ENCODE results near the gene MYBPC2.
A peak's percentile ranks its signal among the peaks of the same experiment; 100 is the strongest.

The MYBPC2 gene

DNA sequence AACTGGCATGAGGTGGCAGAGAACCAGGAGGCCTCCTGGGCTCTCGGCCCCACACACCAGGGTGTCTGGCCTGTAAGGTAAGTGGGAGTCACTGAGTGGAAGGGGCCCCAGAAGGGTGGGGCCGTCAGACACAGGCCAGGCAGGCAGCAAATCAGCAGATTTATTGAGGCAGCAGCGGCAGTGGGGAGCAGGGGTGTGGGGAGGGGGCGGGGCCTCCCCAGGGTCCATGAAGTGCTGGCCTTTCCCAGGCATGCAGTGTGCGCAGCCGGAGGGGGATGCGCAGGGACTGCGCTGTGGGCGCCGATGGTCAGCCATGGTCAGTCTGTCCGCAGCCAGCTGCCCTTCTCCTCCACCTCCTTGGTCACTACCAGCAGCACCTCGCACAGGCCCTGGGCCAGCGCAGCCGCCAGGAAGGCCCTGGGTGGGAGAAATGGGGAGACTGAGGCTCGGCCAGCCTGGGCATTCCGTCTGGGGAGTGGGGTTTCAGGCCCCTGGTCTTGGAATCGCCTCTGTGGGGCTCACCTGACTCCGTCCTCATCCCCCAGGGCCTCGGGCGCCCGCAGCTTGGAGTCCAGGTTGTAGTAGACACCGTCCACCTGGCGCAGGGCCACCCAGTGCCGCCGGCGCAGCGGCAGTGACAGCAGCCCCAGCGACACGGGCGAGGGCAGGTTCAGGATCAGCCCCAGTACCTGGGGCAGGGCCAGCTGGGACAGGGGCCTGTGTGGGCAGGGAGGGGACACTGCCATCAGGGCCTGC lies 73.3 kb downstream of the MYBPC2 start:
- no peak for DNase-seq

DNA sequence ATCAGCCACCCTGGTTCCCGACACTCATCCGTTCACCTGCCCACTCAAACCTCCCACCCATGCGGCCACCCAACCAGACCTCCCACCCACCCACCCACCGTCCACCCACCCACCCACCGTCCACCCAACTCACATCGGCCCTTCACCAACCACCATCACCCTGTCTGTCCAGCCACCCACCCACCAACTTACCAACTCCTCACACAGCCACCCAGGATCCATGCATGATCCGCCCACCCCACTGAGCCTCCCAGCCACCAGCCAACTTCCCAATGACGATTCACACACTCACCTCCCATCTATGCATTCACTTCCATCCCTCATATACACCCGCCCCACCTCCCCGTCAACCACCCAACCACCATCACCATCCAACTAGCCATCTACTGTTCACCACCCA lies 74.0 kb downstream of the MYBPC2 start:
- DNase-seq, result no peak

DNA sequence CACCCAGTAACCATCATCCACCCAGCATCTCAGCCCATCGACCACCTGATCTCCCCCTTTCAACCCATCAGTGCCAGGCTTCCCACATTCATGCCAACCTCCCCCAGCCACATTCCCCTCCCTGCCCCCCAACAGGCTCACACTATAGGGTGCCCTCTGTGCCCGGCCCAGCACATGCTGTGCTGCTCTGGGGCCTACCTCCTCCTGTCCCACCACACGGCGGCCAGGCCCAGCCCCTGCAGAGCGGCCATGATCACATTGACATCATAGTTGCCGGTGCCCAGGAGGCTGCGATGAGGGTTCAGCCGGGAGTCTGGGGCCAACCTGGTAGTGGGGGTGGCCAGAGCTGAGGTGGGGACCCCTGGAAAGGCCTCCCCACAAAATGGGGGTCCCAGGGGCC lies 74.7 kb downstream of the MYBPC2 start:
- DNase-seq, result no peak

DNA sequence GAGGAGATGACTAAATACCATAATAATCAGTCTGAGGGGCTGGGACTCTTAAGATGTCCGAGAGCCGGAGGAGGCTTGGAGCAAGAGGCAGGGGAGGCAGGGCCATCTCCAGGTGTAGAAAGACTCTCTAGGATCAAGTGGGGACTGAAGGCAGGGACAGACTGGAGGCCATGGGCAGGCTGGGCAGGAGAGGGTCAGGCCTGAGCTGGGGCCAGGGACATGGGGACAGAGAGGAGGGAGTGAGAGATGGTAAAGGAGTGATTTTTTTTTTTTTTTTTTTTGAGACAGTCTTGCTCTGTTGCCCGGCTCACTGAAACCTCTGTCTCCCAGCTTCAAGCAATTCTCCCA lies 76.1 kb downstream of the MYBPC2 start:
- no peak for DNase-seq

DNA sequence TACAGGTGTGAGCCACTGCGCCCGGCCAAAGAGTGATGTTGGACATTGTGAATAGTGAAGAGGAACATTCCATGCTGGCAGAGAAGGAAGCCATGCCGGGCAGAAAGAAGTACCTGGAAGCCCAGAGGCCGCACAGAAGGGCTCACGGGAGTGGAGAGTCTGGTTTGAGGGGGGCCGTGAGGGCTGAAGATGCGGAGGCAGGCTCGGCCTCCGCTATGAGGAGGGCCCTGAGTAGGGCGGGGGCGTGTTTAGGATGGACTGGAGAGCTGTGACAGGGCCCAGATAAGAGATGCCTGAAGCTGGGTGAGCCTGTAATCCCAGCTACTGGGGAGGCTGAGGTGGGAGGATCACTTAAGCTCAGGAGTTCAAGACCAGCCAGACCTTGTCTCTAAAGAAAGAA lies 76.7 kb downstream of the MYBPC2 start:
- DNase-seq, result no peak

DNA sequence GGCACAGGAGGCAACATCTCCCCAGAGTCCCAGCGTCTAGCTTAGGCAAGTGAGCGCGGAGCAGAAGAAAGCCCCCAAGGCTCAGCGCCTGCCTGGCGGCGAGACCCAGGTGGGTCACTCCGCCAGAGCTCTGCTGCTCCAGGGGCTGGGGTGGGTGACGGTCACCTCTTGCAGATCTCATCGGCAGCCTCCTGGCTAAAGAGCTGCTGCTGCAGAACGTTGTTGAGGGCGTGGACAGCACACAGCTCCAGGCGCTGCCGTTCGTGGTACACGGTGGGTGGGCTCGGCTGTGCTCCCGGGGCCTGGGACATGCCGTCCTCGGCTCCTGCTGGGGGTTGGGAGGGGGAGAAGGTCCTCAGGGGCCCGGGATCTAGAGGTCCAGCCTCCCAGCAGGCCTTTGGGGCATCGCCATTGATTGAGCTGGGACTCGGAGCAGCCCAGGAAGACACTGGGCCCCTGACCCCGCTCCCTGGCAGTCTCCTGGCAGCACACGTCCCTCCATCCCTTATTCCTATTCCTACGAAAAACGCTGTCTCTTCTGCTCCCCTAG lies 77.5 kb downstream of the MYBPC2 start:
- DNase-seq, result no peak

DNA sequence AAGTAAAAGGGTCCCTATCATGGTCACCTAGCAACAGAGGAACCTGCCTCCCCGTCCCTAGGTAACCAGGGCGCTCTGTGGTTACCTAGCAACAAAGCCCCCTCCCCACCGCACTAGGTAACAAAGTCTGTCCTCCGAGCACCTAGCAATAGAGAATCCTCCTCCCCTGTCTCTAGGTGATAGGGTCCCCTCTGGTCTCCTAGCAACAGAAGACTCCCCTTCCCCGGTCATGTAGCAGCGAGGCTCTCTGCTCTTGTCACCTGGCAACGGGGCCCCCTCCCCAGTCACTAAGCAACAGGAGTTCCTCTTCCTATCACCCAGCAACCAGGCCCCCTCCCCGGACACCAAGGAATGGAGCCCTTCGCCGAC lies 78.0 kb downstream of the MYBPC2 start:
- DNase-seq, result peak in 1 of 2 experiments; percentile 77

DNA sequence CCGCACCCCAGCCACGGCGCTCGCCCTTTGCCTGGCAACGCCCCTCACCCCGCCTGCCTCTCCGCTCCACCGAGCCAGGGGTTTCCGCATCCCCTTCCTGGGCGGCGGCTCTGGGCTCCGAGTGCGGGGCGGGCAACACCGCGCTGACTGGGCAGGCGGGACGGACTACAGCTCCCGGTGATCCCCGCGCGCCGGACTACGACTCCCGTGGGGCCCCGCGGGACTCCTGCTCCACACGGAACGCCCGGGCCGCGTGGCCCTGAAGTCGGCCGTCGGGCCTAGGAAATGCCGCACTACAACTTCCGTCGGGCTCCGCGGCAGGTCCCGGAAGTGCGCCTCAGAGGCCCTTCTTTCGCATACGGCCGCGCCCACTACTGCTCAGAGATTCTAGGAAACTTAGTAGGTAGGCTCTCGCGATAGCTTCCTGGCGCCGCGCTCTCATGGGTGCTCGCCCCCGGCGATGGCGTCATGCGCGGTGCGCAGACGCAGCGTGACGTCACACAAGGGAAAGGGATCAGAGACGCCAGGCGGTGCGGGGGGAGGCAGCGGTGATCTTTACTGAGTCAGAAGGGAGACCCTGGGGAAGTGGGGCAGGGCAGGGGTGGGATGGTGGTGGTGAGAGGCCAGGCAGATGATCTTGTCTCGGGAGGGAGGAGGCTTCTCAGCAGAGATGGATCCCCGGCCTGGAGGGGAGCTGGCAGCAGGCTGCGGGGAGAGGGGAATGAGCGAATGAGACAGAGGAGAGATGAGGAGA lies 78.6 kb downstream of the MYBPC2 start, which contains the start of gene JOSD2:
Gene JOSD2, minus strand, starts transcription at position 123 of the 754 bp plus-strand sequence. CDS start 760 bp downstream, outside the sequence.
- peak; percentile 97 to 98 for DNase-seq

DNA sequence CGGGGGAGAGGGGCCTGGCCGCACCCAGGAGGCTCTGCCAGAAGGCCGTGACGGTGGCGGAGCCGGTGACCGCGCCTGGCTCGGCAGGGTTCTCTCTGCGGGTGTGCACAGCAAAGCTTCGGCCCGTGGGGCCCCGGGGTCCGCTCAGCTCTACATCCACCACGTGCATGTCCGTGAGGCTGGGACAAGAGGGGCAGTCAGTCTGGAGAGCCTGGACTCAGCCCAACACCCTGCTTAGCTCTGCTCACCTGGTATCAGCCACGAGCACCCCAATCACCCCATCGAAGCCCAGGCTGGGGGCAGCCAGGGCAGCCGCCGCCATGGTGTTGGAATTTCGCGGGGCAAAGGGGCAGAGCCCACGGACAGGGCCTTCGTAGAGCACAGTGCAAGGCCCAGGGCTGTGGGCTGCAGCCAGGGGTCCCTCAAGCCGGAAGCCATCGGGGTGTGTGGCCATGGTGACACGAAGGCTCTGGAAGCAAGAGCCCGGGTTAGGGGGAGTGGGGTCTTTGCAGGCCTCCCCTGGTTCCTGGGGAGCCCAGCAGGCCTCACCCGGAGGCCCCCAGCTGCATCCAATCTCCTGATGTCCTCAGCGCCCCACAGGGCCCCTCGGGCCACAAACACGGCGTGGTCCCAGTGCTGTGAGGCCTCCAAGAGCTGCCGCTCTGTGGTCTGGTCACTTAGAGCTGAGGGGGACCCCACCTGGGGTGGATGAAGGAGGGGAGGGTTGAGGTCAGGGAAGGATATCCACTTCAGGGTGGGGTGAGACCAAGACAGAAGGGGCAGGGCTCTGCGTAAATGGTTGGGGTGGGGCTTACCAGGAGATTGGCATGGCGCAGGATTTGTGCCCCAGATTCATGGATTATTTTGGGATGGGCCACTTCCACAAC lies 79.7 kb downstream of the MYBPC2 start:
- no peak for DNase-seq

DNA sequence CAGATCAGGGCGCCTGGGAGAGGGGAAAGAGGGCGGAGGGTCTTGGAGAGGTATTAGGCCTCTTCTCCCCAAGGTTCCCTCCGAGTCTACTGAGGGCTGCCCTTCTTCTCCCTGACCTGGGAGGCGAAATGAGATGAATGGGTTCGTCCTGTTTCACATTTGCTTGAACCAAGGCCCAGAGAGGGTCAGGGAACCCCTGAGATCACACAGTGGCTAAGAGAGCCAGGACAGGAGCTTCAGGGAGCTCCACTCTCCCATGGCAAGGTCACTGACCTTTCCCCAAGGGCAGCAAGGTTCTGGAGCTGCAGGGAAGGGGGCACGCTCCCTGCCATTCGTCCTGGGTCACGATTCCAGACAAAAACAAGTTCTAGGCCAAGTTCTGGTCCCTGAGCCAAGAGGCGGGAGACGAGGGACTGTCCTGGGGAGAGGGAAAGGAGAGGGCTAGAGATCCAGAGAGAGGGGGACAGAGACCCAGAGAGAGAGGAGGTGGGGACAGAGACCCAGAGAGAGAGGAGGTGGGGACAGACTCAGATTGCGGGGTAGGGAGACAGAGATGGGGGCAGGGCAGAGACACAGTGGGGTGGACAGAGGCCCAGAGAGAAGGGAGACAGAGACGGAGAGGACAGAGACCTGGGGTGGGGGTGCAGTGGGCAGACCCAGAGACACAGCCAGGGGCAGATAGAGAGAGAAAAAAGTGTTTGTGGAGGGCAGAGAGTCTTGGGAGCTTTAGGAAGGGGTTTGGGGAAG lies 80.5 kb downstream of the MYBPC2 start:
- no peak for DNase-seq

DNA sequence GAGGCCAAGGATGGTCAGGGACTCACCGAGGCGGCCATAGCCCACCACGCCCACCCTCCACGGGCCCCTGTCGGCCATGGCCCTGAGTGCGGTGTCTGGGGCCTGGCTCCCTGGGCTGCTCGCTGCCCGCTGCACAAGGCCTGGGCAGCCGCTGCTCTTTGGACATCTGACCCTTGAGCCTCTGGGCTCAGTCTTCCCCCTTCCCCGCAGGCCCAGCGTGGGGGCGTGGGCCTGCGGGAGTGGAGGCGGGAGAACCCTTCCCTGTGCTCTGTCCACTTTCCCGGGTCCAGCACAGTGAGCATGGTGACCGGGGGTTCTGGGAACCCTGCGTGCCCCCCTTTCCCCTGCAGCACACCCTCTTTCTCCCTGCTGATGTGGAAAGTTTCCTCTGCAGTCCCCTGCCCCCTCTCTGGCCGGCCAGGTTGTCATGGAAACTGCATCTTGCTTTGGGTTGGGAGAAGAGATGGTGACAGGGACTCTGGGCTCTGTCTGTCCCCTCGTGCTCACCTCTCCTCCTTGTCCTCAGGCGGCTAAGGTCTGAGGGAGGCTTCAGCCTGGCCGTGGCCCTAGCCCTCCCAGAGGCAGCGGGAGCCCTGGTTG lies 81.2 kb downstream of the MYBPC2 start, which contains the start of gene ASPDH:
Gene ASPDH, minus strand, starts transcription at position 168 of the 600 bp plus-strand sequence. Its CDS starts 90 bp downstream, at position 78.
- DNase-seq, result no peak

DNA sequence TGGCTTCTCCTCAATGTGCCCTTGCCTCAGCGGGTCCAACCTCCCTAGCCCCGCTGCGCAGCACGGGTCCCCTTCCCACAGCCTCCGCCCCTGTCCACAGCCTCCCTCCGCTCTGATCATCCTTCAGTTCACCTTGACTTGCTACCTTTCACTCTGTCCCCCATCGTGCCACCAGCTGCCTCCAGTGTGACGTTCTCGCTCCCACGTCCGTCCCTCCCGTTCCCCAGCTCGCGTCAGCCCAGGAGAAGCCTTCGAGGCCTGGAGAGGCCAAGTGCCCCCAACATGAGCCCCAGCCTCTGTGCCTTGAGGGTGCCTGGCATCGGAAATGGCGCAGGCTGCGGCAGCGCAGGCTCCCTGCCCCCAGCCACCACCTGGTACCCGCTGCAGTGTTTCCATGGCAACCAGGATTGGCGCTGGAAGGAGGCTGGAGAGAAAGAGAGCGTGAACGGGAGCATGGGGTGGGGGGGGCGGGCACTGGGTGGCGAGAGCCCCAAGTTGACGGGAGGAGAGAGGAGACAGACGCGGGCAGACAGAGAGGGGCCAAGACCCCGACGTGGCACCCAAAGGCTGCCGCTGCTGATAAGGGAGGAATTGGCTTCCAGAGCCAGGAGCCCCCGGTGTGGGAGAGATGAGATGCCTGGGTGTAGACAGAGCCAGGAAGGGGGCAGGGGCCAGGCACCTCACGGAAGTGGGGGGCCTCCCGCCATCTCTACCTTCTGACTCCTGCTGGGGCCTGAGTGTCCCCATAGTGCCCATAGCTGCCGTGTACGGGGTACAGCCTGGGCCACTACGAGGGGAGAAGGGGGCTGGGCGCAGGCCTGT lies 81.9 kb downstream of the MYBPC2 start:
- peak; percentile 47 to 48 for DNase-seq

DNA sequence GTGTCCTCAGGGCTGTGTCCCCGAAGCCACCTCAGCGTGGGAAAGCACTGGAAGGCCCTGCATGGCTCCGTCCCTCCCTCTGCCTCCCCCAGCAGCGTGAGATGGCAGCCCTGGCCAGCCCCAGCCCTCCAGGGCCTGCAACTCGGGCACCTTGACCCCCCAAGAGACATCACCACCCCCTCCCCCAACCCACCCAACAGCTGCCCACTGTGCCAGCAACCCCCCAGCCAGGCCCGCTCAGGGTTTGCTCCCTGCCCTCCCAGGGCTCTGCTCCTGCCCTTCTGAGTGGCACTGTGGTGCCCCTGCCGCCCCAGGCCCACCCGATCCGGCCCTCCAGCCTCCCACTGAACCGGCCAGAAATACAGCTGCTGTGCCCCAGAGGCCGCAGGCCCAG lies 82.5 kb downstream of the MYBPC2 start:
- DNase-seq, result no peak

Measured in NCI-H2081 (cell line).